ENCODE data around the gene MGAT4D.
A peak's percentile ranks its signal among the peaks of the same experiment; 100 is the strongest.

DNA sequence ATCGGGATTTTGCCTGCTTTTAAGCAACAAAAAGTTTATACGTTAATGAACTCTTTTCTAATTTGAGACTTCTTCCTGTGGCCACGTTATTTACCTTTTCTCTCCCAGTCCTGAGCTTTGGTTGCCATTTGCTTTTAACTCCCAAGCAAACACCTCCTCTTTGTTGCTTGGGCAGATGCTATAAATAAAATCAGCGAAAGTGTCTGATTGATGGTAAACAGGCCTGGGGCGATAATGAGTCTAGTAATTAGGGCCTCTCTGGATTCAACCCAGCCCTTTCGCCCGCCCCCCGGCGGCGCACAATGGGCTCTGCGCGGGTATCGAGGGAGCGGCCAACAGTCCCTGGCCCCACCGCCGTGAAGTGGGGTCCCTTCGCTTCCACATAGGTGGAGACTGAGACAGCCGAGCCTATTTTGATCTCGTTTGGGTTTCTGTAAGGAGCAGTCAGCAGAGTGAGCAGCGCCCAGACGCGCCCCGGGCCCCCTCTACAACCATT lies 71.4 kb downstream of the MGAT4D start:
- TF ChIP-seq, protein P1, sequence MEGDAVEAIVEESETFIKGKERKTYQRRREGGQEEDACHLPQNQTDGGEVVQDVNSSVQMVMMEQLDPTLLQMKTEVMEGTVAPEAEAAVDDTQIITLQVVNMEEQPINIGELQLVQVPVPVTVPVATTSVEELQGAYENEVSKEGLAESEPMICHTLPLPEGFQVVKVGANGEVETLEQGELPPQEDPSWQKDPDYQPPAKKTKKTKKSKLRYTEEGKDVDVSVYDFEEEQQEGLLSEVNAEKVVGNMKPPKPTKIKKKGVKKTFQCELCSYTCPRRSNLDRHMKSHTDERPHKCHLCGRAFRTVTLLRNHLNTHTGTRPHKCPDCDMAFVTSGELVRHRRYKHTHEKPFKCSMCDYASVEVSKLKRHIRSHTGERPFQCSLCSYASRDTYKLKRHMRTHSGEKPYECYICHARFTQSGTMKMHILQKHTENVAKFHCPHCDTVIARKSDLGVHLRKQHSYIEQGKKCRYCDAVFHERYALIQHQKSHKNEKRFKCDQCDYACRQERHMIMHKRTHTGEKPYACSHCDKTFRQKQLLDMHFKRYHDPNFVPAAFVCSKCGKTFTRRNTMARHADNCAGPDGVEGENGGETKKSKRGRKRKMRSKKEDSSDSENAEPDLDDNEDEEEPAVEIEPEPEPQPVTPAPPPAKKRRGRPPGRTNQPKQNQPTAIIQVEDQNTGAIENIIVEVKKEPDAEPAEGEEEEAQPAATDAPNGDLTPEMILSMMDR (IDR thresholded peaks at IDR 0.05; ENCODE audit: poor library complexity): peak; percentile 16
- TF ChIP-seq EZH2phosphoT487 (IDR thresholded peaks at IDR 0.05; ENCODE audit: low read depth, severe bottlenecking, unreplicated experiment): no peak
- peak; percentile 47 for TF ChIP-seq EZH2 (IDR thresholded peaks at IDR 0.05; ENCODE audit: borderline replicate concordance)
